NB4 (cell line): Measurements from ENCODE around the gene GABPA.

Experiments used
- CTCF ChIP-seq: IDR thresholded peaks from one replicate; pipeline ENCODE4 v1.5.1; 2012; ENCODE audit warnings: low read depth, low read length
- POLR2A ChIP-seq: IDR thresholded peaks from 2 replicates; pipeline ENCODE4 v1.6.1; 2011; ENCODE audit warnings: mild to moderate bottlenecking; ENCODE audit not compliant: insufficient read length; ENCODE audit errors: extremely low read depth

- TF ChIP-seq CTCF: no peak
- no peak for TF ChIP-seq POLR2A
Observed at GRCh38 chr21:25776440-25776839, 41.7 kb downstream of the GABPA start.
